K562 (cell line): ENCODE data around the gene ZNF501. TPM values are rescaled to one million over a fixed set of nuclear protein-coding genes. Genes with fewer than 3 reads are reported as not detected.

Experiments
- ATAC-seq: fragments of 200-7000 bp; cut with Tn5 transposase; 3 replicates; pipeline ENCODE4 v1.9.1; 2020; ENCODE audit warnings: moderate library complexity
- BruUV-seq: library from RNA; stranded (reverse); fragments of 400-500 nt; replicated peaks from 2 replicates; lab custom pipeline; 2021; lab: Mats Ljungman, UMichigan
- CTCF ChIA-PET: fragments of 300-600 bp; formaldehyde crosslinking; extraction: SDS; loops from one replicate; lab custom pipeline; 2021; ENCODE audit warnings: low intra/inter-chr PET ratio; lab: Yijun Ruan, JAX
- POLR2A ChIA-PET: fragments of 300-600, 350-650 bp; sonication (Branson Sonifier 250); formaldehyde crosslinking; extraction: SDS; loops from one replicate; lab custom pipeline; 2021; ENCODE audit warnings: antibody characterized with exemption, inconsistent platforms; lab: Yijun Ruan, JAX
- DNase-seq, 4 experiments: peaks; one replicate each; pipeline versions ENCODE4 v3.0.0 to v3.0.0-alpha.2; 2011 to 2018; ENCODE audit warnings: low spot score in 3 of 4, mixed read lengths in 3 of 4; ENCODE audit errors: extremely low read depth in 1 of 4
- FAIRE-seq: peaks from 2 replicates; lab custom pipeline; 2011; peaks lifted over from hg19 to GRCh38; lab: Jason Lieb, UNC
- H2AFZ ChIP-seq: 2 replicates; pipeline ENCODE4 v1.6.0; 2011; ENCODE audit warnings: low read depth, low read length, control low read depth, inconsistent platforms
- H3K27ac ChIP-seq: fragments of 200-600 bp; 3 replicates; pipeline ENCODE4 v1.8.0; 2011; ENCODE audit warnings: low read depth, mild to moderate bottlenecking, control low read depth, inconsistent platforms, low read length, moderate library complexity, mixed read lengths; ENCODE audit errors: extremely low read depth
- H3K27me3 ChIP-seq, 2 experiments: fragments of 300-600 bp in 1 of 2; 2 replicates in 1 of 2; 3 replicates in 1 of 2; pipeline versions ENCODE4 v1.6.0 to v1.8.0; 2011; ENCODE audit warnings: inconsistent platforms in 2 of 2, low read length in 2 of 2, mild to moderate bottlenecking in 1 of 2, mixed read lengths in 1 of 2, moderate library complexity in 1 of 2; ENCODE audit not compliant: control insufficient read depth in 2 of 2, insufficient read depth in 2 of 2
- H3K36me3 ChIP-seq: fragments of 300-600 bp; 3 replicates; pipeline ENCODE4 v1.8.0; 2011; ENCODE audit warnings: mild to moderate bottlenecking, low read length, inconsistent platforms; ENCODE audit not compliant: control insufficient read depth, insufficient read depth
- H3K4me1 ChIP-seq, 2 experiments: fragments of 200-600 bp in 1 of 2; replicated peaks in 1 of 2; 2 replicates in 1 of 2; 3 replicates in 1 of 2; pipeline versions ENCODE4 v1.5.1 to v1.8.0; 2011; ENCODE audit warnings: inconsistent platforms in 2 of 2, low read length in 2 of 2, mild to moderate bottlenecking in 1 of 2, mixed read lengths in 1 of 2, moderate library complexity in 1 of 2; ENCODE audit not compliant: control insufficient read depth in 2 of 2, insufficient read depth in 2 of 2
- H3K4me2 ChIP-seq: 2 replicates; pipeline ENCODE4 v1.6.1; 2011; ENCODE audit warnings: low read length, control low read depth, inconsistent platforms, mixed read lengths; ENCODE audit not compliant: insufficient read depth
- H3K4me3 ChIP-seq: fragments of 200-600 bp; sonication (generic), shearing (Covaris generic); 2 replicates; pipeline ENCODE4 v1.5.1; 2016; ENCODE audit warnings: control low read depth, inconsistent platforms
- H3K79me2 ChIP-seq: fragments of 200-600 bp; 3 replicates; pipeline ENCODE4 v1.8.0; 2011; ENCODE audit warnings: low read length, inconsistent platforms; ENCODE audit not compliant: control insufficient read depth, insufficient read depth
- H3K9ac ChIP-seq, 2 experiments: 2 replicates each; pipeline versions ENCODE4 v1.6.0 to v1.6.1; 2011; ENCODE audit warnings: low read depth in 2 of 2, low read length in 2 of 2, control low read depth in 1 of 2, inconsistent platforms in 1 of 2, mild to moderate bottlenecking in 1 of 2, mixed read lengths in 1 of 2; ENCODE audit not compliant: insufficient read depth in 1 of 2
- H3K9me1 ChIP-seq: one replicate; pipeline ENCODE4 v1.6.0; 2011; ENCODE audit warnings: inconsistent platforms, mild to moderate bottlenecking, low read length, moderate library complexity; ENCODE audit not compliant: control insufficient read depth, insufficient read depth
- H3K9me3 ChIP-seq: replicated peaks from 2 replicates; pipeline ENCODE4 v1.5.1; 2011; ENCODE audit warnings: low read depth, low read length, inconsistent platforms; ENCODE audit not compliant: control insufficient read depth, insufficient read depth
- H4K20me1 ChIP-seq: replicated peaks from 2 replicates; pipeline ENCODE4 v1.6.1; 2011; ENCODE audit warnings: low read length, inconsistent platforms, mixed read lengths; ENCODE audit not compliant: control insufficient read depth, insufficient read depth
- C11orf30 ChIP-seq: fragments of 450-650 bp; IDR thresholded peaks from 2 replicates; pipeline ENCODE4 v1.6.1; 2016; ENCODE audit warnings: low read depth, mild to moderate bottlenecking
- DMBX1 ChIP-seq: fragments of 250-450 bp; sonication (Bioruptor Pico); IDR thresholded peaks from 2 replicates; pipeline ENCODE4 v1.8.0; 2022; ENCODE audit warnings: inconsistent platforms, mild to moderate bottlenecking, moderate library complexity, borderline replicate concordance
- HDAC3 ChIP-seq: fragments of 450-650 bp; IDR thresholded peaks from 2 replicates; pipeline ENCODE4 v1.6.1; 2018; ENCODE audit warnings: borderline replicate concordance, mild to moderate bottlenecking, moderate library complexity; ENCODE audit not compliant: partially characterized antibody
- TRIM28 ChIP-seq: fragments of 450-650 bp; IDR thresholded peaks from 2 replicates; pipeline ENCODE4 v1.6.1; 2017
- YBX1 ChIP-seq: fragments of 450-650 bp; IDR thresholded peaks from 2 replicates; pipeline ENCODE4 v1.7.1; 2016; ENCODE audit warnings: mild to moderate bottlenecking
- ZBTB11 ChIP-seq, 3 experiments: fragments of 200-800 bp in 1 of 3; fragments of 250-450 bp in 1 of 3; fragments of 450-650 bp in 1 of 3; sonication (Bioruptor Pico) in 1 of 3; sonication (Bioruptor generic) in 1 of 3; formaldehyde crosslinking in 1 of 3; IDR thresholded peaks; 2 replicates each; pipeline versions ENCODE4 v1.6.1 to v1.8.0; 2016 to 2022; ENCODE audit warnings: mild to moderate bottlenecking in 2 of 3, missing genetic modification characterization in 2 of 3, missing compliant biosample characterization in 1 of 3, moderate library complexity in 1 of 3
- ZNF146 ChIP-seq: IDR thresholded peaks from one replicate; pipeline ENCODE4 v1.6.1; 2018; ENCODE audit warnings: missing compliant biosample characterization; ENCODE audit not compliant: unreplicated experiment
- ZNF316 ChIP-seq: fragments of 450-650 bp; IDR thresholded peaks from 2 replicates; pipeline ENCODE4 v1.6.1; 2016
- ZNF609 ChIP-seq: sonication (generic); formaldehyde crosslinking; IDR thresholded peaks from 2 replicates; pipeline ENCODE4 v1.8.1; 2023; ENCODE audit warnings: missing genetic modification reagents, mild to moderate bottlenecking, borderline replicate concordance
- WGBS: fragments of 100-300 bp; shearing (Covaris generic); methylation state at CpG from one replicate; pipeline ENCODE4 v1.1.6; 2016; ENCODE audit warnings: low coverage, mixed read lengths; ENCODE audit not compliant: insufficient coverage; ENCODE audit errors: missing lambda C conversion rate; 5-methylcytosine and 5-hydroxymethylcytosine counted together
- in situ Hi-C: fragments of 300-500 bp; cut with MboI; formaldehyde crosslinking; loops from 4 replicates; pipeline ENCODE4 v1.15.0; 2018; ENCODE audit warnings: inconsistent platforms, mixed read lengths
- intact Hi-C: fragments of 100-400 bp; cut with micrococcal nuclease; formaldehyde crosslinking; loops from 2 replicates; pipeline ENCODE4 v1.14.2; 2022
- polyA plus RNA-seq, 8 experiments: library from polyadenylated mRNA; depleted of rRNA in 4 of 8; stranded (reverse) in 5 of 8; unstranded in 3 of 8; fragments of >200 nt; fragmentation: Nextera tagmentation in 2 of 8; fragmentation: Illumina TruSeq in 1 of 8; extraction: Ambion mirVana in 2 of 8; extraction: Trizol in 1 of 8; gene quantifications; 2 replicates each; pipeline versions ENCODE4 v1.2.1 to v1.2.3, GENCODE V29; 2011 to 2014; ENCODE audit warnings: inconsistent platforms in 1 of 8, missing spikeins in 1 of 8
- total RNA-seq, 7 experiments: library from RNA; depleted of rRNA in 6 of 7; stranded (reverse); fragments of >200 nt in 6 of 7; fragmentation: Illumina TruSeq in 2 of 7; extraction: Trizol in 2 of 7; gene quantifications; 2 replicates each; pipeline versions ENCODE4 v1.2.1 to v1.2.3, GENCODE V29; 2011 to 2021; ENCODE audit warnings: low replicate concordance in 1 of 7
- TF ChIP-seq, protein P1 (sequence below): fragments of 250-450 bp; sonication (Bioruptor Pico); IDR thresholded peaks from 2 replicates; pipeline ENCODE4 v1.5.1; 2021; ENCODE audit warnings: mild to moderate bottlenecking

Gene ZNF501
- total and polyA plus RNA-seq, 9 of the 15 experiments (the other 6 are each of a cell fraction or from before 2014, with no cell fraction given): 1.2 to 6.5 (median 3.7) TPM

DNA sequence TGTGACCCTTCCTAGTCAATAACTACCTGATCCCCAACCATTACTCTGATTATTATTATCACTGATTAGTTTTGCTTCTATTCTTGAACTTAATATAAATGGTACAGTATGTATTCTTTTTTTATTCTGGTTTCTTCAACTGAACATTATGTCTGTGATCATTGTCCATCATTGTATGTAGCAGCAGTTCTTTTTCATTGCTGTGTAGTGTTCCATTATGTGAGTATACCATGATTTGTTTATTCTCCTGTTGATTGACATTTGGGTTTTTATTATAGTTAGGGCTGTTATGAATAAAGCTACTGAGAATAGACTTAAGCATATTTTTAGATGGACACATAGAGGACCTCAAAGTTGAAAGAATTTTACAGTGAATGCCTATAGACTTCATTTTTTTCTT is 34.8 kb downstream of the ZNF501 start (continued):
- TF ChIP-seq ZNF146 (CRISPR knock-in tag): peak; percentile 92

DNA sequence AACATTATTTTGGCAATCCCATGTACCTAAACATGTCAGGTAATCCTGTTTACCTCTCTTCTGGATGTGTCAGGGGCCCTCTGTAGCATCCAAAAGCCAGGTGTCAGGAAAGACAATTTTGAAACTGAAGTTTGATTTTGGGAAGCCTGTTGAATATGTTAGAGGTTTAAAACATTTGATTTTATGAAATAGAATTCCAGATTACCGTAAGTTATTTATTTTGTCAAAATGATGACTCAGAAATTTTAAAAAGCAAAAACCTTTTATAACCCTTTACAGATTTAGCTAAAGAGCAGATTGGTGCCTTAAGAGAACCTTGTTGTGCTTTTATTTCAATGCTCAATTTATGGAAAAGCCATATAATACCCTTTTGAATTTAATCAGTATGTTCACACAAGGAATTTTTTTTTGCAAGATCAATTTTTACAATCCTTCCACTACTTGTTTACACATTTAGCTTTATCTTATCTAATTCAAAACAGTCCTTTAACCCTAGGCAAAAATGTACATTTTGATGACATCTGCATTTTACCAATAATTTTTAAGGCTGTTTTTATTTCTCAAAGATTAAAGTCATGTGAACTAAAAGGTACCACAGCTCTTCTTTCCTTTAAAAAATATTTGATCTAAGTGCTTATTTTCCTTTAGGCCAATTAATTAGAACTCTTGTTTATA is 42.1 kb downstream of the ZNF501 start:
- WGBS: 94% methylated on average over 1 of the region's 1 CpG
- ChIA-PET CTCF (no interaction called here), POLR2A (interaction anchor here (0.7 kb wide), 1 partner anchor 10 kb away, joined by 3 read pairs; the partner anchor contains the start of genes KIAA1143 and KIF15)
- BruUV-seq: no TSS peak
- Histone ChIP-seq H3K4me3 (no peak overlapping the region), H3K27ac (no peak overlapping the region), H2AFZ (no peak overlapping the region), H3K79me2 (peaks cover 49% of the 10 kb centered on the region), H3K27me3 (no peaks in the 10 kb centered on the region), H3K4me2 (no peak overlapping the region), H3K36me3 (peaks cover 46% of the 10 kb centered on the region), H3K9ac (no peak overlapping the region), H3K9me3 (peaks cover 22% of the 10 kb centered on the region), H4K20me1 (no peaks in the 10 kb centered on the region), H3K9me1 (no peaks in the 10 kb centered on the region), H3K4me1 (no peaks in the 10 kb centered on the region)
- FAIRE-seq (no peak), DNase-seq (no peak), ATAC-seq (no peak)
- intact Hi-C loops: no loop called here
- in situ Hi-C loops: no loop called here
- TF ChIP-seq ZBTB11 (CRISPR knock-in tag; IDR thresholded peaks at IDR 0.05): no peak
- peak; percentile 62 for TF ChIP-seq C11orf30
- no peak for TF ChIP-seq DMBX1 (CRISPR knock-in tag)
- TF ChIP-seq ZNF609 (CRISPR knock-in tag): no peak
- TF ChIP-seq, protein P1, sequence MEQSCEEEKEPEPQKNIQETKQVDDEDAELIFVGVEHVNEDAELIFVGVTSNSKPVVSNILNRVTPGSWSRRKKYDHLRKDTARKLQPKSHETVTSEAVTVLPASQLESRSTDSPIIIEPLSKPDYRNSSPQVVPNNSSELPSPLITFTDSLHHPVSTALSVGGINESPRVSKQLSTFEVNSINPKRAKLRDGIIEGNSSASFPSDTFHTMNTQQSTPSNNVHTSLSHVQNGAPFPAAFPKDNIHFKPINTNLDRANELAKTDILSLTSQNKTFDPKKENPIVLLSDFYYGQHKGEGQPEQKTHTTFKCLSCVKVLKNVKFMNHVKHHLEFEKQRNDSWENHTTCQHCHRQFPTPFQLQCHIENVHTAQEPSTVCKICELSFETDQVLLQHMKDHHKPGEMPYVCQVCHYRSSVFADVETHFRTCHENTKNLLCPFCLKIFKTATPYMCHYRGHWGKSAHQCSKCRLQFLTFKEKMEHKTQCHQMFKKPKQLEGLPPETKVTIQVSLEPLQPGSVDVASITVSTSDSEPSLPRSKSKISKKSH (CRISPR knock-in tag): 0 out of 2 replicates have a peak, but pooled peaks have one; percentile 69
- TF ChIP-seq HDAC3: no peak
- no peak for TF ChIP-seq YBX1
- TF ChIP-seq ZNF316: peak; percentile 79
- peak; percentile 82 for TF ChIP-seq TRIM28
